ENCODE data around the gene PTPRD.

GRCh38 chr9:9078301-9078700 lies 1534.5 kb downstream of the PTPRD start:
- TF ChIP-seq EZH2 (IDR thresholded peaks at IDR 0.05; ENCODE audit: low read depth, unreplicated experiment) (no peak), CTCF (conservative IDR thresholded peaks at IDR 0.05; ENCODE audit: low read depth in 2 of 2) (no peak), REST (IDR thresholded peaks at IDR 0.05; ENCODE audit: unreplicated experiment) (no peak), EZH2phosphoT487 (IDR thresholded peaks at IDR 0.05; ENCODE audit: unreplicated experiment) (no peak), POLR2AphosphoS5 (IDR thresholded peaks at IDR 0.05; ENCODE audit: low read depth) (no peak), ZNF331 (CRISPR knock-in tag; IDR thresholded peaks at IDR 0.05; ENCODE audit: low read depth) (no peak), CREB1 (CRISPR knock-in tag; IDR thresholded peaks at IDR 0.05; ENCODE audit: low read depth) (no peak), JUNB (IDR thresholded peaks at IDR 0.05; ENCODE audit: unreplicated experiment) (no peak), ZNF114 (CRISPR knock-in tag; IDR thresholded peaks at IDR 0.05) (no peak), STAT1 (IDR thresholded peaks at IDR 0.05; ENCODE audit: unreplicated experiment) (no peak), NANOG (IDR thresholded peaks at IDR 0.05; ENCODE audit: borderline replicate concordance) (no peak), ETS1 (IDR thresholded peaks at IDR 0.05) (no peak), ZNF462 (CRISPR knock-in tag; IDR thresholded peaks at IDR 0.05) (no peak)
